Peyer's patch (tissue), 4 donors: ENCODE measurements around the gene GLI3.

Experiments
- CTCF ChIP-seq, 6 experiments: fragments of 450-650 bp in 4 of 6; fragments of 200-600 bp in 2 of 6; sonication (generic) in 1 of 6; IDR thresholded peaks; one replicate each; pipeline ENCODE4 v1.5.1; 2017 to 2019; ENCODE audit warnings: antibody characterized with exemption in 6 of 6, mild to moderate bottlenecking in 3 of 6, moderate library complexity in 1 of 6
- POLR2A ChIP-seq, 2 donors: fragments of 450-650 bp; IDR thresholded peaks; one replicate each; pipeline ENCODE4 v1.5.1; 2017; ENCODE audit warnings: antibody characterized with exemption in 2 of 2, mild to moderate bottlenecking in 2 of 2, moderate library complexity in 2 of 2

- TF ChIP-seq CTCF (IDR thresholded peaks at IDR 0.05), result no peak
- TF ChIP-seq POLR2A (IDR thresholded peaks at IDR 0.05), result no peak
These were observed 162.9 kb downstream of the GLI3 start for GRCh38 chr7:42074076-42074475.
